Measurements from ENCODE around the gene PTPRU. TPM values are rescaled to one million over a fixed set of nuclear protein-coding genes. Genes with fewer than 3 reads are reported as not detected.
A peak's percentile ranks its signal among the peaks of the same experiment; 100 is the strongest.

The PTPRU gene
- total RNA-seq, 2 donors from 2014 or later: 2.0 to 2.4 TPM

GRCh38 chr1:29320156-29320940 lies 84.0 kb downstream of the PTPRU start:
- DNase-seq: no peak
- intact Hi-C loops (cut with DNase I, micrococcal nuclease): no loop called here
- peak; percentile 58 for ATAC-seq

GRCh38 chr1:29321176-29321575 lies 84.9 kb downstream of the PTPRU start:
- DNase-seq (no peak), ATAC-seq (no peak)
- intact Hi-C loops (cut with DNase I, micrococcal nuclease): no loop called here

- DNase-seq: no peak
- intact Hi-C loops (cut with DNase I, micrococcal nuclease): no loop called here
- ATAC-seq: no peak
Measured at GRCh38 chr1:29322147-29322694, 85.9 kb downstream of the PTPRU start.

GRCh38 chr1:29322861-29323585 lies 86.7 kb downstream of the PTPRU start:
- intact Hi-C loops (cut with DNase I, micrococcal nuclease): no loop called here
- ATAC-seq: no peak
- DNase-seq: no peak

- DNase-seq (no peak), ATAC-seq (no peak)
- intact Hi-C loops (cut with DNase I, micrococcal nuclease): no loop called here
Measured at GRCh38 chr1:29323636-29324035, 87.3 kb downstream of the PTPRU start.

- no peak for ATAC-seq
Measured at GRCh38 chr1:29324202-29324601, 87.9 kb downstream of the PTPRU start.

GRCh38 chr1:29324771-29325351 lies 88.5 kb downstream of the PTPRU start:
- intact Hi-C loops (cut with DNase I, micrococcal nuclease): no loop called here
- peak in 1 of 2 donors; percentile 27 for DNase-seq
- peak; percentile 89 for ATAC-seq

More at GRCh38 chr1:29324202-29324601, 87.9 kb downstream of the PTPRU start:
- DNase-seq: no peak
- intact Hi-C loops (cut with DNase I, micrococcal nuclease): no loop called here

GRCh38 chr1:29325675-29326074 lies 89.4 kb downstream of the PTPRU start:
- intact Hi-C loops (cut with DNase I, micrococcal nuclease): no loop called here
- ATAC-seq: no peak
- DNase-seq: no peak

- intact Hi-C loops (cut with DNase I, micrococcal nuclease): no loop called here
- ATAC-seq (no peak), DNase-seq (no peak)
Measured at GRCh38 chr1:29326123-29326522, 89.8 kb downstream of the PTPRU start.

GRCh38 chr1:29327223-29327935 lies 91.1 kb downstream of the PTPRU start:
- DNase-seq (no peak), ATAC-seq (no peak)
- intact Hi-C loops (cut with DNase I, micrococcal nuclease): no loop called here

GRCh38 chr1:29329022-29329775 lies 92.9 kb downstream of the PTPRU start:
- no peak for DNase-seq
- intact Hi-C loops (cut with DNase I, micrococcal nuclease): no loop called here
- no peak for ATAC-seq

GRCh38 chr1:29330089-29330488 lies 93.8 kb downstream of the PTPRU start:
- no peak for ATAC-seq
- DNase-seq: no peak
- intact Hi-C loops (cut with DNase I, micrococcal nuclease): no loop called here

- ATAC-seq: no peak
- no peak for DNase-seq
- intact Hi-C loops (cut with DNase I, micrococcal nuclease): no loop called here
Measured at GRCh38 chr1:29330856-29331255, 94.5 kb downstream of the PTPRU start.

GRCh38 chr1:29331309-29331708 lies 95.0 kb downstream of the PTPRU start:
- intact Hi-C loops (cut with DNase I, micrococcal nuclease): no loop called here
- ATAC-seq (no peak), DNase-seq (no peak)

GRCh38 chr1:29331729-29332128 lies 95.4 kb downstream of the PTPRU start:
- intact Hi-C loops (cut with DNase I, micrococcal nuclease): no loop called here
- ATAC-seq: no peak
- no peak for DNase-seq

- intact Hi-C loops (cut with DNase I, micrococcal nuclease): no loop called here
- DNase-seq (peak in 1 of 2 donors; percentile 39), ATAC-seq (peak; percentile 33)
Measured at GRCh38 chr1:29332204-29332603, 95.9 kb downstream of the PTPRU start.

- intact Hi-C loops (cut with DNase I, micrococcal nuclease): no loop called here
- DNase-seq (peak in 1 of 2 donors; percentile 12), ATAC-seq (peak; percentile 79)
Measured at GRCh38 chr1:29333008-29333407, 96.7 kb downstream of the PTPRU start.

- no peak for ATAC-seq
- no peak for DNase-seq
- intact Hi-C loops (cut with DNase I, micrococcal nuclease): no loop called here
Measured at GRCh38 chr1:29335573-29335972, 99.3 kb downstream of the PTPRU start.

Measured in left colon (tissue), 2 donors.